Astrocyte (in vitro differentiated cells and primary cell): ENCODE measurements around the gene CD300LD. TPM values are rescaled to one million over a fixed set of nuclear protein-coding genes. Genes with fewer than 3 reads are reported as not detected.
"Not testable (repeated sequence)": the region's sequence is repeated elsewhere in the genome, so short reads cannot be mapped to it uniquely, and the experiment has no call there.

Experiments
- DNase-seq: peaks from one replicate; pipeline ENCODE4 v3.0.0-alpha.2; 2010; ENCODE audit warnings: low read depth
- FAIRE-seq: peaks from 2 replicates; lab custom pipeline; 2011; peaks lifted over from hg19 to GRCh38; lab: Jason Lieb, UNC
- H2AFZ ChIP-seq: 2 replicates; pipeline ENCODE4 v1.6.0; 2012; ENCODE audit warnings: low read depth, low read length, inconsistent platforms
- H3K27ac ChIP-seq: 2 replicates; pipeline ENCODE4 v1.5.1; 2011; ENCODE audit warnings: low read depth, low read length, inconsistent platforms
- H3K27me3 ChIP-seq: 2 replicates; pipeline ENCODE4 v1.6.0; 2011; ENCODE audit warnings: low read length, inconsistent platforms; ENCODE audit not compliant: insufficient read depth
- H3K36me3 ChIP-seq: 2 replicates; pipeline ENCODE4 v1.5.1; 2011; ENCODE audit warnings: low read length, inconsistent platforms; ENCODE audit not compliant: insufficient read depth
- H3K4me1 ChIP-seq: 2 replicates; pipeline ENCODE4 v1.5.1; 2011; ENCODE audit warnings: low read length, inconsistent platforms; ENCODE audit not compliant: insufficient read depth
- H3K4me2 ChIP-seq: 2 replicates; pipeline ENCODE4 v1.6.0; 2012; ENCODE audit warnings: low read length, inconsistent platforms
- H3K4me3 ChIP-seq: 2 replicates; pipeline ENCODE4 v1.5.1; 2011; ENCODE audit warnings: low read depth, mild to moderate bottlenecking, low read length, inconsistent platforms; ENCODE audit not compliant: insufficient read depth
- H3K79me2 ChIP-seq: 2 replicates; pipeline ENCODE4 v1.6.0; 2012; ENCODE audit warnings: mild to moderate bottlenecking, low read length, inconsistent platforms; ENCODE audit not compliant: insufficient read depth
- H3K9ac ChIP-seq: 2 replicates; pipeline ENCODE4 v1.6.0; 2012; ENCODE audit warnings: mild to moderate bottlenecking, low read length, inconsistent platforms
- H3K9me3 ChIP-seq: 2 replicates; pipeline ENCODE4 v1.5.1; 2012; ENCODE audit warnings: low read depth, mild to moderate bottlenecking, low read length, inconsistent platforms; ENCODE audit not compliant: insufficient read depth
- H4K20me1 ChIP-seq: 2 replicates; pipeline ENCODE4 v1.6.0; 2012; ENCODE audit warnings: low read length, inconsistent platforms; ENCODE audit not compliant: insufficient read depth
- H3K27ac Mint-ChIP-seq: one replicate; pipeline ENCODE4 v1.8.0; 2021; ENCODE audit warnings: mild to moderate bottlenecking, mixed read lengths; ENCODE audit not compliant: unreplicated experiment
- H3K27me3 Mint-ChIP-seq: one replicate; pipeline ENCODE4 v1.8.0; 2021; ENCODE audit warnings: low read depth, mixed read lengths; ENCODE audit not compliant: unreplicated experiment
- H3K36me3 Mint-ChIP-seq: one replicate; pipeline ENCODE4 v1.8.0; 2021; ENCODE audit warnings: low read depth, mixed read lengths; ENCODE audit not compliant: unreplicated experiment
- H3K4me1 Mint-ChIP-seq: one replicate; pipeline ENCODE4 v1.8.0; 2021; ENCODE audit warnings: low read depth, mixed read lengths; ENCODE audit not compliant: unreplicated experiment
- H3K4me3 Mint-ChIP-seq: one replicate; pipeline ENCODE4 v1.8.0; 2021; ENCODE audit warnings: mild to moderate bottlenecking, moderate library complexity, mixed read lengths; ENCODE audit not compliant: unreplicated experiment
- H3K9me3 Mint-ChIP-seq: one replicate; pipeline ENCODE4 v1.8.0; 2021; ENCODE audit warnings: mild to moderate bottlenecking, mixed read lengths; ENCODE audit not compliant: unreplicated experiment
- EZH2 ChIP-seq: IDR thresholded peaks from 2 replicates; pipeline ENCODE4 v1.6.1; 2012; ENCODE audit warnings: mild to moderate bottlenecking, low read length, inconsistent platforms; ENCODE audit not compliant: insufficient read depth
- total RNA-seq: library from RNA; stranded (reverse); gene quantifications from 2 replicates; pipeline ENCODE4 v1.2.1, GENCODE V29; 2021
- TF ChIP-seq, protein P1 (sequence below): IDR thresholded peaks from 2 replicates; pipeline ENCODE4 v1.5.1; 2011; ENCODE audit warnings: low read depth, mild to moderate bottlenecking, inconsistent platforms, low read length, moderate library complexity; ENCODE audit not compliant: insufficient read depth

CD300LD gene
- total RNA-seq, 1 donor from 2014 or later, result not detected

DNA sequence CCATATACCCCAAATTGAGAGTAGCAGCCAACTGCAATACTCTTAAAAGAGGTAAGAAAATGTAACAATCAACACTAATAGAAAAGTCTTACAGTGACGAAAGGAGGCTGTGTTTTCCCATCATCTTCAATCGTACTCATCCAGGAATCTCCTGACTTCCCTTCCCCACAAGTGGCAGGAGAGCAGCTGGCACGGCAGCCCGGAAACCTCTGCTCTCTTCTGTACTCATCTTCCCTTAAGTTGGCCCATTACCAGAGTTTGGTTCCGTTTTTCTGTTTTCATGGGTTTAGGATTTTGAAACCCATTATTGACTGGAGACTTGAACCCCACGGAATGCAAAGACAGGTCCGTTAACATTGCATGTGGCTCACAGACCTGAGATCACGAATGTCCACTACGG is 13.1 kb downstream of the CD300LD start:
- no peak for TF ChIP-seq EZH2
- TF ChIP-seq, protein P1, sequence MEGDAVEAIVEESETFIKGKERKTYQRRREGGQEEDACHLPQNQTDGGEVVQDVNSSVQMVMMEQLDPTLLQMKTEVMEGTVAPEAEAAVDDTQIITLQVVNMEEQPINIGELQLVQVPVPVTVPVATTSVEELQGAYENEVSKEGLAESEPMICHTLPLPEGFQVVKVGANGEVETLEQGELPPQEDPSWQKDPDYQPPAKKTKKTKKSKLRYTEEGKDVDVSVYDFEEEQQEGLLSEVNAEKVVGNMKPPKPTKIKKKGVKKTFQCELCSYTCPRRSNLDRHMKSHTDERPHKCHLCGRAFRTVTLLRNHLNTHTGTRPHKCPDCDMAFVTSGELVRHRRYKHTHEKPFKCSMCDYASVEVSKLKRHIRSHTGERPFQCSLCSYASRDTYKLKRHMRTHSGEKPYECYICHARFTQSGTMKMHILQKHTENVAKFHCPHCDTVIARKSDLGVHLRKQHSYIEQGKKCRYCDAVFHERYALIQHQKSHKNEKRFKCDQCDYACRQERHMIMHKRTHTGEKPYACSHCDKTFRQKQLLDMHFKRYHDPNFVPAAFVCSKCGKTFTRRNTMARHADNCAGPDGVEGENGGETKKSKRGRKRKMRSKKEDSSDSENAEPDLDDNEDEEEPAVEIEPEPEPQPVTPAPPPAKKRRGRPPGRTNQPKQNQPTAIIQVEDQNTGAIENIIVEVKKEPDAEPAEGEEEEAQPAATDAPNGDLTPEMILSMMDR, result no peak
- FAIRE-seq (no peak), DNase-seq (no peak)
- Histone ChIP-seq H3K36me3 (no peaks in the 10 kb centered on the region), H2AFZ (no peak overlapping the region), H3K27ac (no peak overlapping the region), H3K4me1 (no peaks in the 10 kb centered on the region), H3K4me3 (no peak overlapping the region), H3K9me3 (peaks cover 5% of the 10 kb centered on the region), H3K79me2 (no peaks in the 10 kb centered on the region), H3K27me3 (peaks cover 5% of the 10 kb centered on the region), H3K9ac (no peak overlapping the region), H3K4me2 (no peak overlapping the region), H4K20me1 (no peaks in the 10 kb centered on the region)
- Mint-ChIP-seq H3K27ac (no peak overlapping the region), H3K27me3 (peaks cover 28% of the 10 kb centered on the region), H3K36me3 (no peaks in the 10 kb centered on the region), H3K9me3 (no peaks in the 10 kb centered on the region), H3K4me1 (no peaks in the 10 kb centered on the region), H3K4me3 (no peak overlapping the region)

DNA sequence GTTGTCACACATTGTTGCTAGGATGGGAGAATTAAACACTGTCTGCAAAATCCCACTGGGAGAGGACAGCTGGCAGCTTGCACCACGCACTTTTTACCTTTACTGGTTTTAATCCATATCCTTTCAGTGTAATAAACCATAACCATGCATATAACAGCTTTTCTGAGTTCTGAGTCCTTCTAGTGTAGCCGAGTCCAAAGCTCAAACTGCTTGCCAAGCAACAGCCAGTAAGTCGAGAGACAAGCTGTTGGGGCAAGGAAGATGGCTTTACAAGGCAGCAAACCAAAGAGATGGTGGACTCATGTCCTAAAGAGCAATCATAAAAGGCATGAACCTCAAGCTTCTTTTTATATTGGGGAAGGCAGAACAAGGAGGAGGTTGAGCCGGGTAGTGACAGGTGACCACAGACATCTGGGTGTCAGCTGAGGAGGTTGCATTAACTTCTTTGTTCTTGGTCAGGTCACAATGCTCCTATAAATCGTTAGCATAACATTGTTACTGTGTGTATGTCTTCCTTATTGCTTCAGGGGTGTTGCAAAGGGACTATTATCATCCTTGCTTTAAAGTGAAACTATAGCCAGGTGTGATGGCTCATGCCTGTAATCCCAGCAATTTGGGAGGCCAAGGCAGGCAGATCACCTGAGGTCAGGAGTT is 17.5 kb downstream of the CD300LD start:
- H3K27me3 ChIP-seq, result peaks cover 25% of the 10 kb centered on the region
- DNase-seq (no peak), FAIRE-seq (no peak)
- H3K9me3 ChIP-seq, result no peaks in the 10 kb centered on the region
- no peak overlapping the region for H2AFZ ChIP-seq
- no peak overlapping the region for H3K9ac ChIP-seq
- no peak for TF ChIP-seq EZH2
- TF ChIP-seq, protein P1, result no peak
- H3K4me3 ChIP-seq, result no peak overlapping the region
- Mint-ChIP-seq H3K36me3 (peaks cover 2% of the 10 kb centered on the region), H3K9me3 (peaks cover 8% of the 10 kb centered on the region), H3K27me3 (peaks cover 30% of the 10 kb centered on the region), H3K4me1 (peaks cover 7% of the 10 kb centered on the region), H3K4me3 (no peak overlapping the region), H3K27ac (no peak overlapping the region)
- H3K36me3 ChIP-seq, result no peaks in the 10 kb centered on the region
- H3K4me1 ChIP-seq, result peaks cover 7% of the 10 kb centered on the region
- H3K4me2 ChIP-seq, result no peak overlapping the region
- H4K20me1 ChIP-seq, result no peaks in the 10 kb centered on the region
- H3K79me2 ChIP-seq, result no peaks in the 10 kb centered on the region
- H3K27ac ChIP-seq, result no peak overlapping the region

DNA sequence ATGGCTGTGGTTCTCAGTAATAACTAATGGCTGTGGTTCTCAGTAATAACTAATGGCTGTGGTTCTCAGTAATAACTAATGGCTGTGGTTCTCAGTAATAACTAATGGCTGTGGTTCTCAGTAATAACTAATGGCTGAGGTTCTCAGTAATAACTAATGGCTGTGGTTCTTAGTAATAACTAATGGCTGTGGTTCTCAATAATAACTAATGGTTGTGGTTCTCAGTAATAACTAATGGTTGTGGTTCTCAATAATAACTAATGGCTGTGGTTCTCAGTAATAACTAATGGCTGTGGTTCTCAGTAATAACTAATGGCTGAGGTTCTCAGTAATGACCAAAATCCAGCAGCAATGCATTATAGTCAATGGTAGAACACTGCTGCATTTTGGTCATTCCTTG is 18.4 kb downstream of the CD300LD start:
- not testable (repeated sequence) for H3K9me3 ChIP-seq, H3K79me2 ChIP-seq, H3K4me2 ChIP-seq, H3K36me3 Mint-ChIP-seq, FAIRE-seq, H3K4me3 Mint-ChIP-seq, H2AFZ ChIP-seq, H3K27ac ChIP-seq, H3K9me3 Mint-ChIP-seq, H3K36me3 ChIP-seq, H3K27ac Mint-ChIP-seq, H4K20me1 ChIP-seq, H3K9ac ChIP-seq, H3K4me3 ChIP-seq
- peaks cover 25% of the 10 kb centered on the region for H3K27me3 ChIP-seq
- peaks cover 13% of the 10 kb centered on the region for H3K4me1 Mint-ChIP-seq
- H3K4me1 ChIP-seq, result peaks cover 11% of the 10 kb centered on the region
- peak; percentile 21 for DNase-seq
- peaks cover 28% of the 10 kb centered on the region for H3K27me3 Mint-ChIP-seq
